ENCODE data around the gene LRRC28.

DNA sequence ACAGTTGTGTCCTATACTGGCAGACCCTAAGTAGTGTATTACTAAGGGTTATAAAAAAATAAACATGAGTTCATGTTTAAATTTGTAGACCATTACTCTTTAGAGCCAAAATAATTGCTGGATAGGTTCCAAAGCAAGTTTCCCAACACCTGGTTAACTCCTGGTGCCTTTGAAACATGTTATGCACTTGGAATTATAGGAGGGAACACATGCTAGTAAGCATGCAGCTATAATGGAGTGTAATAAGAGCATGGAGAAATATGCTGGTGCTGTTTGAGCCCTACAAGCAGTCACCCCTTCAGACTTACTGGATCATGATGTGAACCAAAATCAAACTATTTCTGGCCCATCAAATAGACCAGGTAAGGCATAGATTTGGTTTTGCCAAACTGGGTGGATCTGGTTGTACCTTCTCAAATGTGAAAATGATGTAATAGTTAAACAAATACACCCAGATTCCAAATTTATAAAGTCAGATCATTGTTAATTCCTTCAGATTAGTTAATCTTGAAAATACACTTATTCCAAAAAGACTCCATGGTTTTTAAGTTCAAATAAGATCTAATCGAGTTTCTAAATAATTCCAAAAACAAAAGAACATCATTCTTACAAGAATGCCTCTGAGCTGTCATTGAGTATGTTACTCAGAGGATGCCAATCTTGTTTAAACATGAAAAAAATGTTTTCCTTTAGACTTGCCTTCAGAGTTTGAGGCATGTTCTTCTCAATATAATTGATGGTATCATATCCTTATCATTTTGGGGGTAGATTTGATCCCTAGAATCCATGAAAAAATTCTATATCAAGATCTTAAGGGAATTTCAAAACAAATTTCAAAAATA is 69.3 kb downstream of the LRRC28 start:
- TF ChIP-seq, protein P1, sequence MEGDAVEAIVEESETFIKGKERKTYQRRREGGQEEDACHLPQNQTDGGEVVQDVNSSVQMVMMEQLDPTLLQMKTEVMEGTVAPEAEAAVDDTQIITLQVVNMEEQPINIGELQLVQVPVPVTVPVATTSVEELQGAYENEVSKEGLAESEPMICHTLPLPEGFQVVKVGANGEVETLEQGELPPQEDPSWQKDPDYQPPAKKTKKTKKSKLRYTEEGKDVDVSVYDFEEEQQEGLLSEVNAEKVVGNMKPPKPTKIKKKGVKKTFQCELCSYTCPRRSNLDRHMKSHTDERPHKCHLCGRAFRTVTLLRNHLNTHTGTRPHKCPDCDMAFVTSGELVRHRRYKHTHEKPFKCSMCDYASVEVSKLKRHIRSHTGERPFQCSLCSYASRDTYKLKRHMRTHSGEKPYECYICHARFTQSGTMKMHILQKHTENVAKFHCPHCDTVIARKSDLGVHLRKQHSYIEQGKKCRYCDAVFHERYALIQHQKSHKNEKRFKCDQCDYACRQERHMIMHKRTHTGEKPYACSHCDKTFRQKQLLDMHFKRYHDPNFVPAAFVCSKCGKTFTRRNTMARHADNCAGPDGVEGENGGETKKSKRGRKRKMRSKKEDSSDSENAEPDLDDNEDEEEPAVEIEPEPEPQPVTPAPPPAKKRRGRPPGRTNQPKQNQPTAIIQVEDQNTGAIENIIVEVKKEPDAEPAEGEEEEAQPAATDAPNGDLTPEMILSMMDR (IDR thresholded peaks at IDR 0.05), result no peak
- TF ChIP-seq POLR2AphosphoS5 (IDR thresholded peaks at IDR 0.05) (no peak), POLR2A (IDR thresholded peaks at IDR 0.05; ENCODE audit: low read depth) (no peak), EP300 (IDR thresholded peaks at IDR 0.05) (no peak)

Data from esophagus muscularis mucosa (tissue), 4 donors.